Endometrium (tissue), 2 donors: Measurements from ENCODE around the gene CRTAP.
"Not testable (repeated sequence)": the region's sequence is repeated elsewhere in the genome, so short reads cannot be mapped to it uniquely, and the experiment has no call there.

Experiments
- FAIRE-seq: peaks from 2 replicates; lab custom pipeline; 2012; peaks lifted over from hg19 to GRCh38; lab: Jason Lieb, UNC
- donor health status: control.
- donor health status: control.

The CRTAP gene

GRCh38 chr3:33174711-33175414 lies 61.0 kb downstream of the CRTAP start:
- FAIRE-seq: no peak

GRCh38 chr3:33179132-33179531 lies 65.3 kb downstream of the CRTAP start:
- no peak for FAIRE-seq

GRCh38 chr3:33181229-33181628 lies 67.4 kb downstream of the CRTAP start:
- FAIRE-seq: no peak

GRCh38 chr3:33181641-33182040 lies 67.8 kb downstream of the CRTAP start:
- FAIRE-seq: not testable (repeated sequence)

- no peak for FAIRE-seq
Measured at GRCh38 chr3:33184863-33185262, 71.0 kb downstream of the CRTAP start.

GRCh38 chr3:33186524-33187367 lies 72.9 kb downstream of the CRTAP start:
- FAIRE-seq: no peak

GRCh38 chr3:33187368-33187634 lies 73.5 kb downstream of the CRTAP start:
- FAIRE-seq: no peak

- FAIRE-seq: no peak
Measured at GRCh38 chr3:33194303-33194702, 80.5 kb downstream of the CRTAP start.

- no peak for FAIRE-seq
Measured at GRCh38 chr3:33196538-33196937, 82.7 kb downstream of the CRTAP start.
